DOHH2 (cell line): Measurements from ENCODE around the gene HEBP2.

Experiments
- EZH2phosphoT487 ChIP-seq: fragments of 200-600 bp; sonication (generic); IDR thresholded peaks from 2 replicates; pipeline ENCODE4 v1.6.1; 2017; ENCODE audit warnings: borderline replicate concordance, mild to moderate bottlenecking, antibody characterized with exemption, low read length, moderate library complexity, mixed read lengths
- TF ChIP-seq, protein P1 (sequence below): fragments of 200-600 bp; sonication (generic); IDR thresholded peaks from one replicate; pipeline ENCODE4 v1.5.1; 2014; ENCODE audit warnings: antibody characterized with exemption, mild to moderate bottlenecking, low read depth, low read length; ENCODE audit not compliant: poor library complexity, severe bottlenecking

DNA sequence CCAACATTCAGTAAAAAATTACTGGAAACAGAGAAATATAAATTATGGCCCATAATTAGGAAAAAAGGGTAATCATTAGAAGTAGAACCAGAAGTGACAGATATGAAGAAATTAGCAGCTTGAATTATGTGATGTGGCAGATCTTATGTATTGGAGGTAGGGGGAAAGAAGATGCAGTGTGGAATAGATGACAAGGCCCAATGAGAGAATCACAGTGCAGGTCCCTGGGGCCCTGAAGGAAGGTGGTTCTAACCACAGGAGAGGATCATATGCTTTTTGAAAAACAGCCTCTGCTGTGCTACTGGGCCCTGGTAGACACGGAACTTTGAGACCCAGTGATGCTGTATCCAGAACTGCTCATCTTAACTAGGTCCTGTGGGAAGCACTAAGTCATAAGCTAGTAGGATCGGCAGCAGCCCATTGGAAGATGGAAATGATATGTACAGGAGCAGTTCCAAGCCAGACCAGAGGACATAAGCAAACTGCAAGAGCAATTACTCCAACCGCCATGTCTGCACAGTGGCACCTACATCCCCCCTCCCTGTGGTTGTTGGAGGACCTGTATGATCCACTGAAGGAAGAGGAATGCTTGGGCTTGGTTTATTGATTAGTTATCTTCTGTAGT is 14.2 kb downstream of the HEBP2 start:
- TF ChIP-seq, protein P1, sequence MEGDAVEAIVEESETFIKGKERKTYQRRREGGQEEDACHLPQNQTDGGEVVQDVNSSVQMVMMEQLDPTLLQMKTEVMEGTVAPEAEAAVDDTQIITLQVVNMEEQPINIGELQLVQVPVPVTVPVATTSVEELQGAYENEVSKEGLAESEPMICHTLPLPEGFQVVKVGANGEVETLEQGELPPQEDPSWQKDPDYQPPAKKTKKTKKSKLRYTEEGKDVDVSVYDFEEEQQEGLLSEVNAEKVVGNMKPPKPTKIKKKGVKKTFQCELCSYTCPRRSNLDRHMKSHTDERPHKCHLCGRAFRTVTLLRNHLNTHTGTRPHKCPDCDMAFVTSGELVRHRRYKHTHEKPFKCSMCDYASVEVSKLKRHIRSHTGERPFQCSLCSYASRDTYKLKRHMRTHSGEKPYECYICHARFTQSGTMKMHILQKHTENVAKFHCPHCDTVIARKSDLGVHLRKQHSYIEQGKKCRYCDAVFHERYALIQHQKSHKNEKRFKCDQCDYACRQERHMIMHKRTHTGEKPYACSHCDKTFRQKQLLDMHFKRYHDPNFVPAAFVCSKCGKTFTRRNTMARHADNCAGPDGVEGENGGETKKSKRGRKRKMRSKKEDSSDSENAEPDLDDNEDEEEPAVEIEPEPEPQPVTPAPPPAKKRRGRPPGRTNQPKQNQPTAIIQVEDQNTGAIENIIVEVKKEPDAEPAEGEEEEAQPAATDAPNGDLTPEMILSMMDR = no peak
- no peak for TF ChIP-seq EZH2phosphoT487
